Osteocyte (in vitro differentiated cells): ENCODE data around the gene TNFRSF1A. TPM values are rescaled to one million over a fixed set of nuclear protein-coding genes. Genes with fewer than 3 reads are reported as not detected.

Experiments used
- DNase-seq: peaks from one replicate; pipeline ENCODE4 v3.0.0; 2021; ENCODE audit warnings: mixed read lengths; ENCODE audit not compliant: unreplicated experiment; ENCODE audit errors: extremely low spot score
- H3K27ac Mint-ChIP-seq: one replicate; pipeline ENCODE4 v1.8.0; 2021; ENCODE audit warnings: mild to moderate bottlenecking, mixed read lengths; ENCODE audit not compliant: unreplicated experiment
- H3K27me3 Mint-ChIP-seq: one replicate; pipeline ENCODE4 v1.8.0; 2021; ENCODE audit warnings: mixed read lengths; ENCODE audit not compliant: unreplicated experiment
- H3K36me3 Mint-ChIP-seq: one replicate; pipeline ENCODE4 v1.8.0; 2021; ENCODE audit warnings: mixed read lengths; ENCODE audit not compliant: unreplicated experiment
- H3K4me1 Mint-ChIP-seq: one replicate; pipeline ENCODE4 v1.8.0; 2021; ENCODE audit warnings: mixed read lengths; ENCODE audit not compliant: unreplicated experiment
- H3K4me3 Mint-ChIP-seq: one replicate; pipeline ENCODE4 v1.8.0; 2021; ENCODE audit warnings: mild to moderate bottlenecking, moderate library complexity, mixed read lengths; ENCODE audit not compliant: unreplicated experiment
- H3K9me3 Mint-ChIP-seq: one replicate; pipeline ENCODE4 v1.8.0; 2021; ENCODE audit warnings: mixed read lengths; ENCODE audit not compliant: unreplicated experiment
- CTCF ChIP-seq: fragments of 200-600 bp; sonication (generic); IDR thresholded peaks from 2 replicates; pipeline ENCODE4 v1.5.0; 2021; ENCODE audit warnings: antibody characterized with exemption, mild to moderate bottlenecking, moderate library complexity
- total RNA-seq: library from RNA; stranded (reverse); gene quantifications from 2 replicates; pipeline ENCODE4 v1.2.1, GENCODE V29; 2021

The TNFRSF1A gene
- total RNA-seq, 1 donor from 2014 or later: 170 TPM

- no peak for TF ChIP-seq CTCF
- peak overlapping the region; percentile 85 for H3K27ac Mint-ChIP-seq
- no peak for DNase-seq
- H3K36me3 Mint-ChIP-seq: no peaks in the 10 kb centered on the region
- H3K27me3 Mint-ChIP-seq: no peaks in the 10 kb centered on the region
- H3K9me3 Mint-ChIP-seq: no peaks in the 10 kb centered on the region
- no peak overlapping the region for H3K4me3 Mint-ChIP-seq
- peaks cover 39% of the 10 kb centered on the region for H3K4me1 Mint-ChIP-seq
Observed at GRCh38 chr12:6279631-6280030, 62.2 kb downstream of the TNFRSF1A start.

GRCh38 chr12:6279256-6279628 lies 62.6 kb downstream of the TNFRSF1A start:
- DNase-seq: no peak
- H3K4me3 Mint-ChIP-seq: peak overlapping the region; percentile 26
- H3K4me1 Mint-ChIP-seq: peaks cover 39% of the 10 kb centered on the region

More at GRCh38 chr12:6279256-6279628, 62.6 kb downstream of the TNFRSF1A start:
- peak overlapping the region; percentile 85 for H3K27ac Mint-ChIP-seq
- no peaks in the 10 kb centered on the region for H3K27me3 Mint-ChIP-seq
- TF ChIP-seq CTCF: no peak
- no peaks in the 10 kb centered on the region for H3K9me3 Mint-ChIP-seq
- no peaks in the 10 kb centered on the region for H3K36me3 Mint-ChIP-seq

Other genes with a start within 250 kb of the TNFRSF1A start
- 0.13 and 0.31 TPM in 2 replicates for gene VWF, start 217.4 kb downstream of the TNFRSF1A start, total RNA-seq
- 77.1 and 84.5 TPM in 2 replicates for gene CD9, start 141.7 kb downstream of the TNFRSF1A start, total RNA-seq
- 0.21 and 0.55 TPM in 2 replicates for gene PLEKHG6, start 31.4 kb downstream of the TNFRSF1A start, total RNA-seq
- 2.5 and 3.2 TPM in 2 replicates for gene SCNN1A, start 33.5 kb upstream of the TNFRSF1A start, total RNA-seq
- 16.4 and 17.0 TPM in 2 replicates for gene LTBR, start 42.1 kb upstream of the TNFRSF1A start, total RNA-seq
- not detected in 2 replicates for gene CD27, start 102.9 kb upstream of the TNFRSF1A start, total RNA-seq
- gene TAPBPL, start 110.0 kb upstream of the TNFRSF1A start, total RNA-seq: 13.1 and 17.0 TPM in 2 replicates
- 6.9 and 9.1 TPM in 2 replicates for gene VAMP1, start 128.6 kb upstream of the TNFRSF1A start, total RNA-seq
- gene MRPL51, start 151.2 kb upstream of the TNFRSF1A start, total RNA-seq: 172 TPM in 2 replicates
- gene NCAPD2, start 152.0 kb upstream of the TNFRSF1A start, total RNA-seq: 36.4 and 36.9 TPM in 2 replicates
- 1,754 and 1,775 TPM in 2 replicates for gene GAPDH, start 192.4 kb upstream of the TNFRSF1A start, total RNA-seq
- 35.9 and 40.7 TPM in 2 replicates for gene IFFO1, start 214.0 kb upstream of the TNFRSF1A start, total RNA-seq
- gene NOP2, start 226.2 kb upstream of the TNFRSF1A start, total RNA-seq: 32.5 and 34.5 TPM in 2 replicates